Measurements from ENCODE around the gene CDK4.

- no peak for TF ChIP-seq MAX (IDR thresholded peaks at IDR 0.05)
- TF ChIP-seq CTCF (IDR thresholded peaks at IDR 0.05; ENCODE audit: low read depth, low read length, missing input control): no peak
- no peak for TF ChIP-seq TAF1 (conservative IDR thresholded peaks at IDR 0.05)
- TF ChIP-seq RAD21 (IDR thresholded peaks at IDR 0.05): no peak
- TF ChIP-seq ATF3 (IDR thresholded peaks at IDR 0.05): no peak
- TF ChIP-seq SP1 (IDR thresholded peaks at IDR 0.05): no peak
- no peak for TF ChIP-seq REST (IDR thresholded peaks at IDR 0.05)
- TF ChIP-seq EGR1 (IDR thresholded peaks at IDR 0.05; ENCODE audit: low read depth in 2 of 2): no peak
- no peak for TF ChIP-seq FOXA1 (IDR thresholded peaks at IDR 0.05)
- TF ChIP-seq JUND (IDR thresholded peaks at IDR 0.05): no peak
- no peak for TF ChIP-seq GABPA (IDR thresholded peaks at IDR 0.05 in 1 of 2, conservative IDR thresholded peaks at IDR 0.05 in 1 of 2)
- TF ChIP-seq ZBTB33 (IDR thresholded peaks at IDR 0.05): no peak
- no peak for TF ChIP-seq NR2F2 (IDR thresholded peaks at IDR 0.05)
- TF ChIP-seq RXRA (IDR thresholded peaks at IDR 0.05): no peak
Measured at GRCh38 chr12:57715786-57716185, 36.3 kb downstream of the CDK4 start.
